Hematopoietic multipotent progenitor cell (in vitro differentiated cells): Measurements from ENCODE around the gene ZNF76. TPM values are rescaled to one million over a fixed set of nuclear protein-coding genes. Genes with fewer than 3 reads are reported as not detected.

ENCODE experiments used
- DNase-seq, 3 donors: peaks; one replicate each; pipeline ENCODE4 v3.0.0-alpha.2; 2011 to 2015; ENCODE audit warnings: low read depth in 2 of 3, low spot score in 2 of 3
- total RNA-seq: library from RNA; depleted of rRNA; stranded (reverse); fragments of >200 nt; gene quantifications from one replicate; pipeline ENCODE4 v1.2.3, GENCODE V29; 2012

The ZNF76 gene
- total RNA-seq, result 51.2 TPM

- DNase-seq, result peak; percentile 90 to 92 (median 91)
These were observed at the start of gene ZNF76 for GRCh38 chr6:35259194-35259947. Gene ZNF76, plus strand, starts transcription at chr6:35259735. Its CDS starts 21,417 bp downstream, at chr6:35281152.

- DNase-seq, result no peak
These were observed 46.2 kb upstream of the ZNF76 start for GRCh38 chr6:35213298-35213791.

GRCh38 chr6:35213824-35214756 lies 45.4 kb upstream of the ZNF76 start, which contains the start of gene SCUBE3:
Gene SCUBE3, plus strand, starts transcription at chr6:35213956. Its CDS starts 463 bp downstream, at chr6:35214419.
- DNase-seq, result no peak

DNA sequence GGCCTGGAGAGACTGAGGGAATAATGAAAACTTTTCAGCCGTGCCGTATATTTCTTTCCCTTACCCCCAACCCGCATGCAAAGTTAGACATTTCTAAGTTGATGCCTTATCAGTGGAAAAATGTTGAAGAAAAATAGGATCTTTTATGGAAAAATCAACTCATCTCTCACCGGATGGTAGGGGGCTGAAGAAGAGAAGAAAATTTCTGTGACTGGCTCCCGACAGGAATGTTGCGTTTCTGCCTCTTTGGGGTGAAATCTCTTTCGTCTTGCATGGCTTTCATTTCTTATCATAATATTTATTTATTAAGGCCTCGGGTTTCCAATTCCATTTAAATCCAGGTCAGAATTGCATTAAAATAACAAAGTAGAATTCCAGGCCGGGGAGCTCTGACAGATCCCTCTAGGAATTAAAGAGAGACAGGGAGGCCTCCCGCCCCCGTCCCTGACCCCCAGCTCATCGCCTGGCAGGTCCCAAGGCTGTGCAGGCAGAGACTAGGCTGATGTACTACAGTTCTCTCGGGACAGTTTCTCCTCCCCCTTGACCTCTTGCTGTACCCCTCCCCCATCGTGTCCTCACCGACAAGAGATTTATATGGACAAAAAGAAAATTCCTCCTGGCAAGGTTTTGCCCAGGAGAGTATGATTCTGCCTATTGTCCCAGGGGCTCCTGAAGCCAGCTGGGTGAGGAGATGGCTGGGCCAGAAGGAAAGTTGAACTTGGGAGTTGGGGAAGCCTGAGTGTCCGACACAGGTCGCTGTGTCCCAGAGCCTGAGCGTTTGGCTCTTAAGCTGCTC lies 44.5 kb upstream of the ZNF76 start:
- DNase-seq, result no peak

- DNase-seq, result no peak
These were observed 43.7 kb upstream of the ZNF76 start for GRCh38 chr6:35215665-35216411.

- DNase-seq, result no peak
These were observed 43.2 kb upstream of the ZNF76 start for GRCh38 chr6:35216412-35216732.

GRCh38 chr6:35216851-35217811 lies 42.4 kb upstream of the ZNF76 start:
- DNase-seq, result no peak

GRCh38 chr6:35218021-35218420 lies 41.5 kb upstream of the ZNF76 start:
- peak in 1 of 3 donors; percentile 16 for DNase-seq

DNA sequence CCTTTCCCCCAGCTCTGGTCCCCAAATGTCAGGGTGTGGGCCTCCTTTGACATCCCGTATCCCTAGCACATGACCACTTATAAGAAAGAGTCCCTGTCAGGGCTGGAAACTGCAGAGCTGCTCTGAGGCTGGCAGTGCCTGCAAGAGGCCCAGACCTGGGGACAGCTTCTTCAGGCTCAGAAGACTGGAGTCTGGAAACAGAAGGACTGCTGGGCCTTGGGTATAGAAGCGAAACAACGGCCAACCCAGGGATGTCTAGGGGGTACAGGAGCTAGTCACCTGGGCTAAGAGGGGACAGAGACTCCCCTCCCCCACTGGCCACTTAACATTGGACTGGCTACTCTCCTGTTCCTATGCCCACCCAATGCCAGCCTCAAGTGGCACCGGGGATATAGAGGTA lies 41.1 kb upstream of the ZNF76 start:
- DNase-seq, result no peak

DNA sequence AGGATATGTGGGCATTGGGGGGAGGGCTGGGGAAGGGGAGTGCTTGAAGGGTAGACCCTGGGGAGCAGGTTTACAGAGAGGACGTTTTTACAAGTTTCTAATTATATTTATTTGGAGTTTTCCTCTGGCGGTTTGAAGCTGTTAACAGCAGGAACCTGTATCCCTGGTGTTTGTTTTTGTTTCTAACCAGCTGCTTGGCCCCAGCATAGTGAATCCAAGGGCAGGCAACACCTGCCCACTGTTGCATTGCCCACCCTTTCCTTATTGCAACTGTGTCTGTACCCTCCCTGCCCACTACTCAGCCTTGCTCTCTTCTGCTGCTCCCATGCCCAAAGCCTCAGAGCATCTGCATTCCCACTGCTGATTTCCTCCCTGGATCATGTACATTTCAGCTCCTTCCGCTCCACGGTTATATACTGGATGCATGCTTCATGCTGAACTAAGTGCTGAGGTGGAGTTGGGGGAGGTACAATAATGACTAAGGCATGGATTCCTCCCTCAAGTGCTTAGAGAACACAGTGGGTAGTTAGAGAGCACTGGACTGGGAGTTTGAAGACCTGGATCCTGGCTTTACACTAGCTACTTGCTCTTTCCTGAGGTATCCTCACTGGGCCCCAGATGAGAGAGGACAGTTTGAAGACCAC lies 39.7 kb upstream of the ZNF76 start:
- DNase-seq, result no peak

- no peak for DNase-seq
These were observed 38.8 kb upstream of the ZNF76 start for GRCh38 chr6:35220711-35221110.

- no peak for DNase-seq
These were observed 36.1 kb upstream of the ZNF76 start for GRCh38 chr6:35223396-35223795.

DNA sequence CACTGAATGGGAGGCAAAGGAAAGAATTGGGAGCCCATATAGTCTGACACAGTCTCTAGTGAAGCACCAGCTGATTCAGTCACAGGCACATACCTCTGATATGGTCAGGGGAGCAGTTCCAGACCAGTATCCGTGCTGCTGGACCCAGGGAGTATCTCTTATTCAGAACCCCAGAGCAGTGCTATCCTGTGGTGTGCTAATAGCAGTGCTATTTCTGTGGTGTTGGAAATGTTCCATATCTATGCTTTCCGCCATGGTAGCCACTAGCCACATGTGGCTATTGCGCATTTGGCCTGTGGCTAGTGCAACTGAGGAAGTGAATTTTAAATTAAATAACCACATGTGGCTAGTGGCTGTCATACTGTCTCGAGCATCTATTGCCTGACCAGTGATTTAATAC lies 34.8 kb upstream of the ZNF76 start:
- no peak for DNase-seq

GRCh38 chr6:35228481-35228880 lies 31.1 kb upstream of the ZNF76 start:
- no peak for DNase-seq

GRCh38 chr6:35229304-35229703 lies 30.2 kb upstream of the ZNF76 start:
- DNase-seq, result no peak

DNA sequence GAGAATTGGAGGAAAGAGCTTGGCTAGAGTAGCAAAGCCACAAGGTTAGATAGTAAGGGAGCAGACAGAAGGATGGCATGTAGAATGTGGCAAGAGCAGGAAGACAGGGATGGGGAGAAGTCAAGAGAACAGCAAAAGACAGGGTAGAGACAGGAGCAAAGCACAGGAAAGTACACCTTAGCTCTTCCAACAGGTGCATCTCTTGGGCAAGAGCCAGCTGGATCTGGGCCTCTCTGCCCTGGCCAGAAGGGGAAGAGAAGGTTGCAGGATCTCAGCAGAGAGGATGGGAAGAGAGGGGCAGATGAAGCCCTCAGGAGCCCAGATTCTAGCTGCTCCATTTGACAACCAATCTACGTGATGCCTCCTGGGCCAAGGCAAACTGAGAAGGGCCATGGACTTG lies 29.0 kb upstream of the ZNF76 start:
- DNase-seq, result no peak

DNA sequence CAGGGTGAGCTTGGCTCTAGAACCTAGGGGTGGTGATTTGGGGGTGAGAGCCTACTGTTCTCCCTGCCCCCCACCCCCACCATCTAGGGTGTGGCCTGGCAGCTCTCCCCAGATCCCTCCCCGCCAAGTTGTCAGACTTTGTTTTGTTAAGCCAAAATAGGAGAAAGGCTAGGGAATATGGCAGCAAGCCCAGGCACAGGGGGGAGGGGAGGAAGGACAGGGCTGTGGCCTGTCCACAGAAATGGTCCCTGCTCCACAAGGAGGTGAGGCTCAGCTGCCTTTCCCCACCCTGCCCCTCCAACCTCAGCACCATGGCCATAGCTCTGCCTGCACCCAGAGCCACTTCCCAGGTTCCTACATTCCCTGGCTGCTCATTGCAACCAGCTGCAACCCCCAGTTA lies 28.6 kb upstream of the ZNF76 start:
- DNase-seq, result no peak

- no peak for DNase-seq
These were observed 28.0 kb upstream of the ZNF76 start for GRCh38 chr6:35231563-35231962.
